K562 (cell line): ENCODE results near the gene MRPL33. TPM values are rescaled to one million over a fixed set of nuclear protein-coding genes. Genes with fewer than 3 reads are reported as not detected.

ENCODE experiments used
- ATAC-seq: fragments of 200-7000 bp; cut with Tn5 transposase; 3 replicates; pipeline ENCODE4 v1.9.1; 2020; ENCODE audit warnings: moderate library complexity
- BruUV-seq: library from RNA; stranded (reverse); fragments of 400-500 nt; replicated peaks from 2 replicates; lab custom pipeline; 2021; lab: Mats Ljungman, UMichigan
- CTCF ChIA-PET: fragments of 300-600 bp; formaldehyde crosslinking; extraction: SDS; loops from one replicate; lab custom pipeline; 2021; ENCODE audit warnings: low intra/inter-chr PET ratio; lab: Yijun Ruan, JAX
- POLR2A ChIA-PET: fragments of 300-600, 350-650 bp; sonication (Branson Sonifier 250); formaldehyde crosslinking; extraction: SDS; loops from one replicate; lab custom pipeline; 2021; ENCODE audit warnings: antibody characterized with exemption, inconsistent platforms; lab: Yijun Ruan, JAX
- DNase-seq, 4 experiments: peaks; one replicate each; pipeline versions ENCODE4 v3.0.0 to v3.0.0-alpha.2; 2011 to 2018; ENCODE audit warnings: low spot score in 3 of 4, mixed read lengths in 3 of 4; ENCODE audit errors: extremely low read depth in 1 of 4
- FAIRE-seq: peaks from 2 replicates; lab custom pipeline; 2011; peaks lifted over from hg19 to GRCh38; lab: Jason Lieb, UNC
- H2AFZ ChIP-seq: 2 replicates; pipeline ENCODE4 v1.6.0; 2011; ENCODE audit warnings: low read depth, low read length, control low read depth, inconsistent platforms
- H3K27ac ChIP-seq: fragments of 200-600 bp; 3 replicates; pipeline ENCODE4 v1.8.0; 2011; ENCODE audit warnings: low read depth, mild to moderate bottlenecking, control low read depth, inconsistent platforms, low read length, moderate library complexity, mixed read lengths; ENCODE audit errors: extremely low read depth
- H3K27me3 ChIP-seq, 2 experiments: fragments of 300-600 bp in 1 of 2; 2 replicates in 1 of 2; 3 replicates in 1 of 2; pipeline versions ENCODE4 v1.6.0 to v1.8.0; 2011; ENCODE audit warnings: inconsistent platforms in 2 of 2, low read length in 2 of 2, mild to moderate bottlenecking in 1 of 2, mixed read lengths in 1 of 2, moderate library complexity in 1 of 2; ENCODE audit not compliant: control insufficient read depth in 2 of 2, insufficient read depth in 2 of 2
- H3K36me3 ChIP-seq: fragments of 300-600 bp; 3 replicates; pipeline ENCODE4 v1.8.0; 2011; ENCODE audit warnings: mild to moderate bottlenecking, low read length, inconsistent platforms; ENCODE audit not compliant: control insufficient read depth, insufficient read depth
- H3K4me1 ChIP-seq, 2 experiments: fragments of 200-600 bp in 1 of 2; replicated peaks in 1 of 2; 2 replicates in 1 of 2; 3 replicates in 1 of 2; pipeline versions ENCODE4 v1.5.1 to v1.8.0; 2011; ENCODE audit warnings: inconsistent platforms in 2 of 2, low read length in 2 of 2, mild to moderate bottlenecking in 1 of 2, mixed read lengths in 1 of 2, moderate library complexity in 1 of 2; ENCODE audit not compliant: control insufficient read depth in 2 of 2, insufficient read depth in 2 of 2
- H3K4me2 ChIP-seq: 2 replicates; pipeline ENCODE4 v1.6.1; 2011; ENCODE audit warnings: low read length, control low read depth, inconsistent platforms, mixed read lengths; ENCODE audit not compliant: insufficient read depth
- H3K4me3 ChIP-seq: fragments of 200-600 bp; sonication (generic), shearing (Covaris generic); 2 replicates; pipeline ENCODE4 v1.5.1; 2016; ENCODE audit warnings: control low read depth, inconsistent platforms
- H3K79me2 ChIP-seq: fragments of 200-600 bp; 3 replicates; pipeline ENCODE4 v1.8.0; 2011; ENCODE audit warnings: low read length, inconsistent platforms; ENCODE audit not compliant: control insufficient read depth, insufficient read depth
- H3K9ac ChIP-seq, 2 experiments: 2 replicates each; pipeline versions ENCODE4 v1.6.0 to v1.6.1; 2011; ENCODE audit warnings: low read depth in 2 of 2, low read length in 2 of 2, control low read depth in 1 of 2, inconsistent platforms in 1 of 2, mild to moderate bottlenecking in 1 of 2, mixed read lengths in 1 of 2; ENCODE audit not compliant: insufficient read depth in 1 of 2
- H3K9me1 ChIP-seq: one replicate; pipeline ENCODE4 v1.6.0; 2011; ENCODE audit warnings: inconsistent platforms, mild to moderate bottlenecking, low read length, moderate library complexity; ENCODE audit not compliant: control insufficient read depth, insufficient read depth
- H3K9me3 ChIP-seq: replicated peaks from 2 replicates; pipeline ENCODE4 v1.5.1; 2011; ENCODE audit warnings: low read depth, low read length, inconsistent platforms; ENCODE audit not compliant: control insufficient read depth, insufficient read depth
- H4K20me1 ChIP-seq: replicated peaks from 2 replicates; pipeline ENCODE4 v1.6.1; 2011; ENCODE audit warnings: low read length, inconsistent platforms, mixed read lengths; ENCODE audit not compliant: control insufficient read depth, insufficient read depth
- POLR2AphosphoS5 ChIP-seq: IDR thresholded peaks from 2 replicates; pipeline ENCODE4 v1.6.1; 2011; ENCODE audit warnings: mild to moderate bottlenecking, low read depth, low read length, moderate library complexity; ENCODE audit not compliant: control insufficient read depth, insufficient read depth
- ZBTB1 ChIP-seq: sonication (generic); formaldehyde crosslinking; IDR thresholded peaks from 2 replicates; pipeline ENCODE4 v1.8.1; 2023; ENCODE audit warnings: missing genetic modification reagents, low read depth, mild to moderate bottlenecking, borderline replicate concordance
- ZNF696 ChIP-seq: fragments of 250-450 bp; sonication (Bioruptor Pico); conservative IDR thresholded peaks from 2 replicates; pipeline ENCODE4 v1.4.0; 2020; ENCODE audit warnings: mild to moderate bottlenecking, moderate library complexity
- WGBS: fragments of 100-300 bp; shearing (Covaris generic); methylation state at CpG from one replicate; pipeline ENCODE4 v1.1.6; 2016; ENCODE audit warnings: low coverage, mixed read lengths; ENCODE audit not compliant: insufficient coverage; ENCODE audit errors: missing lambda C conversion rate; 5-methylcytosine and 5-hydroxymethylcytosine counted together
- in situ Hi-C: fragments of 300-500 bp; cut with MboI; formaldehyde crosslinking; loops from 4 replicates; pipeline ENCODE4 v1.15.0; 2018; ENCODE audit warnings: inconsistent platforms, mixed read lengths
- intact Hi-C: fragments of 100-400 bp; cut with micrococcal nuclease; formaldehyde crosslinking; loops from 2 replicates; pipeline ENCODE4 v1.14.2; 2022
- polyA plus RNA-seq, 8 experiments: library from polyadenylated mRNA; depleted of rRNA in 4 of 8; stranded (reverse) in 5 of 8; unstranded in 3 of 8; fragments of >200 nt; fragmentation: Nextera tagmentation in 2 of 8; fragmentation: Illumina TruSeq in 1 of 8; extraction: Ambion mirVana in 2 of 8; extraction: Trizol in 1 of 8; gene quantifications; 2 replicates each; pipeline versions ENCODE4 v1.2.1 to v1.2.3, GENCODE V29; 2011 to 2014; ENCODE audit warnings: inconsistent platforms in 1 of 8, missing spikeins in 1 of 8
- total RNA-seq, 7 experiments: library from RNA; depleted of rRNA in 6 of 7; stranded (reverse); fragments of >200 nt in 6 of 7; fragmentation: Illumina TruSeq in 2 of 7; extraction: Trizol in 2 of 7; gene quantifications; 2 replicates each; pipeline versions ENCODE4 v1.2.1 to v1.2.3, GENCODE V29; 2011 to 2021; ENCODE audit warnings: low replicate concordance in 1 of 7
- TF ChIP-seq, protein P1 (sequence below): fragments of 450-650 bp; IDR thresholded peaks from 2 replicates; pipeline ENCODE4 v1.6.1; 2016; ENCODE audit warnings: mild to moderate bottlenecking
- TF ChIP-seq, protein P2 (sequence below): IDR thresholded peaks from 2 replicates; pipeline ENCODE4 v1.6.1; 2014; ENCODE audit warnings: antibody characterized with exemption

Gene MRPL33
- total and polyA plus RNA-seq, 9 of the 15 experiments (the other 6 are each of a cell fraction or from before 2014, with no cell fraction given) = 68.3 to 338 (median 226) TPM

- Histone ChIP-seq H3K36me3 (no peaks in the 10 kb centered on the region), H3K9ac (no peak overlapping the region), H3K4me2 (no peak overlapping the region), H3K79me2 (no peaks in the 10 kb centered on the region), H3K4me1 (peaks cover 9% of the 10 kb centered on the region in 2 experiments; a peak in 4 of 5 replicates), H3K27ac (no peak overlapping the region), H3K27me3 (peaks cover 0 to 7% of the 10 kb centered on the region in 2 experiments; a peak in 2 of 5 replicates), H3K4me3 (no peak overlapping the region), H3K9me1 (no peaks in the 10 kb centered on the region), H4K20me1 (no peaks in the 10 kb centered on the region), H2AFZ (no peak overlapping the region), H3K9me3 (no peaks in the 10 kb centered on the region)
- intact Hi-C loops (no loop called here), in situ Hi-C loops (no loop called here)
- ChIA-PET CTCF (no interaction called here), POLR2A (interaction anchor here (0.6 to 1.3 kb wide), 3 partner anchors 10 to 36 kb away, joined by 3 to 4 read pairs (median 3); no protein-coding TSS in a partner anchor)
- WGBS = 25% methylated on average over 3 of the region's 3 CpGs
- ATAC-seq (no peak), FAIRE-seq (no peak), DNase-seq (no peak)
- BruUV-seq = no TSS peak
- TF ChIP-seq, protein P1, sequence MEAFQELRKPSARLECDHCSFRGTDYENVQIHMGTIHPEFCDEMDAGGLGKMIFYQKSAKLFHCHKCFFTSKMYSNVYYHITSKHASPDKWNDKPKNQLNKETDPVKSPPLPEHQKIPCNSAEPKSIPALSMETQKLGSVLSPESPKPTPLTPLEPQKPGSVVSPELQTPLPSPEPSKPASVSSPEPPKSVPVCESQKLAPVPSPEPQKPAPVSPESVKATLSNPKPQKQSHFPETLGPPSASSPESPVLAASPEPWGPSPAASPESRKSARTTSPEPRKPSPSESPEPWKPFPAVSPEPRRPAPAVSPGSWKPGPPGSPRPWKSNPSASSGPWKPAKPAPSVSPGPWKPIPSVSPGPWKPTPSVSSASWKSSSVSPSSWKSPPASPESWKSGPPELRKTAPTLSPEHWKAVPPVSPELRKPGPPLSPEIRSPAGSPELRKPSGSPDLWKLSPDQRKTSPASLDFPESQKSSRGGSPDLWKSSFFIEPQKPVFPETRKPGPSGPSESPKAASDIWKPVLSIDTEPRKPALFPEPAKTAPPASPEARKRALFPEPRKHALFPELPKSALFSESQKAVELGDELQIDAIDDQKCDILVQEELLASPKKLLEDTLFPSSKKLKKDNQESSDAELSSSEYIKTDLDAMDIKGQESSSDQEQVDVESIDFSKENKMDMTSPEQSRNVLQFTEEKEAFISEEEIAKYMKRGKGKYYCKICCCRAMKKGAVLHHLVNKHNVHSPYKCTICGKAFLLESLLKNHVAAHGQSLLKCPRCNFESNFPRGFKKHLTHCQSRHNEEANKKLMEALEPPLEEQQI = no peak
- TF ChIP-seq, protein P2, sequence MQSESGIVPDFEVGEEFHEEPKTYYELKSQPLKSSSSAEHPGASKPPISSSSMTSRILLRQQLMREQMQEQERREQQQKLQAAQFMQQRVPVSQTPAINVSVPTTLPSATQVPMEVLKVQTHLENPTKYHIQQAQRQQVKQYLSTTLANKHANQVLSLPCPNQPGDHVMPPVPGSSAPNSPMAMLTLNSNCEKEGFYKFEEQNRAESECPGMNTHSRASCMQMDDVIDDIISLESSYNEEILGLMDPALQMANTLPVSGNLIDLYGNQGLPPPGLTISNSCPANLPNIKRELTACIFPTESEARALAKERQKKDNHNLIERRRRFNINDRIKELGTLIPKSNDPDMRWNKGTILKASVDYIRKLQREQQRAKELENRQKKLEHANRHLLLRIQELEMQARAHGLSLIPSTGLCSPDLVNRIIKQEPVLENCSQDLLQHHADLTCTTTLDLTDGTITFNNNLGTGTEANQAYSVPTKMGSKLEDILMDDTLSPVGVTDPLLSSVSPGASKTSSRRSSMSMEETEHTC = no peak
- TF ChIP-seq POLR2AphosphoS5 (no peak), ZNF696 (CRISPR knock-in tag) (no peak), ZBTB1 (CRISPR knock-in tag) (no peak)
Observed at GRCh38 chr2:27762951-27763906, 8.3 kb upstream of the MRPL33 start.
